H1 (cell line): ENCODE data around the gene RNF128. TPM values are rescaled to one million over a fixed set of nuclear protein-coding genes. Genes with fewer than 3 reads are reported as not detected.

Source experiments
- CTCF ChIA-PET: fragments of 300-600 bp; sonication (Branson Sonifier 250); formaldehyde crosslinking; loops from one replicate; lab custom pipeline; 2021; ENCODE audit not compliant: partially characterized antibody; lab: Charles Lee
- POLR2A ChIA-PET: fragments of 300-600 bp; sonication (Branson Sonifier 250); formaldehyde crosslinking; loops from one replicate; lab custom pipeline; 2021; ENCODE audit warnings: inconsistent platforms; ENCODE audit not compliant: partially characterized antibody; lab: Charles Lee
- DNase-seq, 2 experiments: peaks; one replicate each; pipeline versions ENCODE4 v3.0.0 to v3.0.0-alpha.2; 2010 to 2022; ENCODE audit warnings: low spot score in 2 of 2, low read depth in 1 of 2, mixed read lengths in 1 of 2
- FAIRE-seq: peaks from 2 replicates; lab custom pipeline; 2011; peaks lifted over from hg19 to GRCh38; lab: Jason Lieb, UNC
- H2AFZ ChIP-seq: 2 replicates; pipeline ENCODE4 v1.8.1; 2012; ENCODE audit warnings: low read length, inconsistent platforms
- H2AK5ac ChIP-seq: 2 replicates; pipeline ENCODE4 v1.6.1; 2013; ENCODE audit warnings: low read depth, low read length
- H2BK120ac ChIP-seq: replicated peaks from 2 replicates; pipeline ENCODE3; 2013; ENCODE audit warnings: low read depth, low read length, inconsistent platforms
- H2BK12ac ChIP-seq: 2 replicates; pipeline ENCODE4 v1.6.1; 2013; ENCODE audit warnings: low read depth, low read length
- H2BK15ac ChIP-seq: 2 replicates; pipeline ENCODE4 v1.6.1; 2013; ENCODE audit warnings: low read length
- H2BK20ac ChIP-seq: 2 replicates; pipeline ENCODE4 v1.6.1; 2013; ENCODE audit warnings: low read length
- H2BK5ac ChIP-seq: 2 replicates; pipeline ENCODE4 v1.6.1; 2013; ENCODE audit warnings: low read depth, low read length
- H3K14ac ChIP-seq: 2 replicates; pipeline ENCODE4 v1.6.1; 2013; ENCODE audit warnings: inconsistent platforms; ENCODE audit not compliant: insufficient read length
- H3K18ac ChIP-seq: 2 replicates; pipeline ENCODE4 v1.6.1; 2013; ENCODE audit warnings: low read length; ENCODE audit errors: extremely low read depth
- H3K23ac ChIP-seq: 2 replicates; pipeline ENCODE4 v1.6.1; 2013; ENCODE audit warnings: inconsistent platforms; ENCODE audit not compliant: insufficient read length
- H3K23me2 ChIP-seq: 2 replicates; pipeline ENCODE4 v1.6.1; 2013; ENCODE audit warnings: low read depth, low read length
- H3K27ac ChIP-seq: 2 replicates; pipeline ENCODE4 v1.6.1; 2011; ENCODE audit warnings: low read depth, low read length, inconsistent platforms
- H3K27me3 ChIP-seq, 4 experiments: replicated peaks in 1 of 4; 1 replicate in 1 of 4; 2 replicates in 3 of 4; pipeline versions ENCODE4 v1.6.1 to v1.8.1; 2011 to 2013; ENCODE audit warnings: low read length in 3 of 4, mild to moderate bottlenecking in 3 of 4, inconsistent platforms in 2 of 4, mixed read lengths in 2 of 4, moderate library complexity in 1 of 4; ENCODE audit not compliant: control insufficient read depth in 3 of 4, insufficient read depth in 3 of 4; ENCODE audit errors: extremely low read depth in 1 of 4
- H3K36me3 ChIP-seq, 4 experiments: 2 replicates each; pipeline versions ENCODE4 v1.6.1 to v1.8.1; 2011 to 2013; ENCODE audit warnings: mild to moderate bottlenecking in 4 of 4, low read length in 3 of 4, moderate library complexity in 2 of 4, control low read depth in 1 of 4, inconsistent platforms in 1 of 4; ENCODE audit not compliant: insufficient read depth in 4 of 4, control insufficient read depth in 2 of 4
- H3K4ac ChIP-seq: replicated peaks from 2 replicates; pipeline ENCODE3; 2013; ENCODE audit warnings: low read length, low read depth, mixed read lengths, inconsistent platforms; ENCODE audit not compliant: insufficient read length
- H3K4me1 ChIP-seq, 4 experiments: replicated peaks in 1 of 4; 1 replicate in 1 of 4; 2 replicates in 3 of 4; pipeline versions ENCODE4 v1.6.1 to v1.8.1; 2011 to 2013; ENCODE audit warnings: low read length in 3 of 4, inconsistent platforms in 2 of 4, mixed read lengths in 1 of 4; ENCODE audit not compliant: insufficient read depth in 4 of 4, control insufficient read depth in 3 of 4
- H3K4me2 ChIP-seq, 2 experiments: 2 replicates each; pipeline versions ENCODE4 v1.6.1 to v1.8.1; 2011 to 2013; ENCODE audit warnings: low read depth in 2 of 2, low read length in 2 of 2, control low read depth in 1 of 2, inconsistent platforms in 1 of 2, mild to moderate bottlenecking in 1 of 2; ENCODE audit not compliant: insufficient read depth in 1 of 2
- H3K4me3 ChIP-seq, 4 experiments: fragments of 200-600, 300-600 bp in 1 of 4; sonication (generic), shearing (Covaris generic), sonication (Bioruptor Twin) in 1 of 4; 2 replicates each; pipeline versions ENCODE4 v1.5.1 to v1.8.1; 2011 to 2016; ENCODE audit warnings: low read length in 4 of 4, low read depth in 3 of 4, control low read depth in 2 of 4, inconsistent platforms in 2 of 4, mild to moderate bottlenecking in 2 of 4, mixed read lengths in 1 of 4, moderate library complexity in 1 of 4; ENCODE audit not compliant: insufficient read depth in 2 of 4; ENCODE audit errors: extremely low read depth in 1 of 4
- H3K56ac ChIP-seq: replicated peaks from 2 replicates; pipeline ENCODE3; 2013; ENCODE audit warnings: low read depth, mild to moderate bottlenecking, mixed read lengths, low read length, inconsistent platforms; ENCODE audit not compliant: insufficient read length
- H3K79me1 ChIP-seq: 2 replicates; pipeline ENCODE4 v1.6.1; 2013; ENCODE audit warnings: low read depth, low read length, control low read depth
- H3K79me2 ChIP-seq, 2 experiments: 2 replicates each; pipeline versions ENCODE4 v1.6.1 to v1.8.1; 2012 to 2013; ENCODE audit warnings: low read length in 2 of 2, mild to moderate bottlenecking in 2 of 2, inconsistent platforms in 1 of 2; ENCODE audit not compliant: insufficient read depth in 2 of 2, control insufficient read depth in 1 of 2
- H3K9ac ChIP-seq, 4 experiments: replicated peaks in 1 of 4; 1 replicate in 1 of 4; 2 replicates in 3 of 4; pipeline versions ENCODE4 v1.6.1 to v1.8.1; 2011 to 2013; ENCODE audit warnings: low read depth in 3 of 4, low read length in 3 of 4, control low read depth in 2 of 4, mild to moderate bottlenecking in 2 of 4, moderate library complexity in 2 of 4, inconsistent platforms in 1 of 4; ENCODE audit errors: extremely low read depth in 1 of 4
- H3K9me3 ChIP-seq, 2 experiments: 2 replicates each; pipeline versions ENCODE4 v1.6.1 to v1.8.1; 2012 to 2013; ENCODE audit warnings: mild to moderate bottlenecking in 2 of 2, moderate library complexity in 2 of 2, control low read depth in 1 of 2, inconsistent platforms in 1 of 2, low read depth in 1 of 2, low read length in 1 of 2, mixed read lengths in 1 of 2; ENCODE audit not compliant: insufficient read depth in 2 of 2
- H4K20me1 ChIP-seq, 2 experiments: replicated peaks in 1 of 2; 2 replicates each; pipeline versions ENCODE3 to v1.8.1; 2011 to 2013; ENCODE audit warnings: inconsistent platforms in 2 of 2, low read length in 2 of 2, mild to moderate bottlenecking in 1 of 2; ENCODE audit not compliant: insufficient read depth in 2 of 2, control insufficient read depth in 1 of 2
- H4K5ac ChIP-seq: 2 replicates; pipeline ENCODE4 v1.6.1; 2013; ENCODE audit warnings: low read length, low read depth, mixed read lengths, inconsistent platforms; ENCODE audit not compliant: insufficient read length
- H4K8ac ChIP-seq: 2 replicates; pipeline ENCODE4 v1.8.0; 2013; ENCODE audit warnings: mild to moderate bottlenecking, moderate library complexity, low read length, inconsistent platforms; ENCODE audit not compliant: insufficient read depth; ENCODE audit errors: extremely low read depth
- H4K91ac ChIP-seq: replicated peaks from 2 replicates; pipeline ENCODE3; 2013; ENCODE audit warnings: low read length, mixed read lengths, inconsistent platforms; ENCODE audit not compliant: insufficient read length
- CREB1 ChIP-seq: IDR thresholded peaks from 2 replicates; pipeline ENCODE4 v1.6.1; 2012; ENCODE audit warnings: inconsistent platforms
- CTCF ChIP-seq, 3 experiments: IDR thresholded peaks; 1 replicate in 2 of 3; 2 replicates in 1 of 3; pipeline versions ENCODE4 v1.5.1 to v1.6.1; 2011; ENCODE audit warnings: low read length in 3 of 3, mild to moderate bottlenecking in 3 of 3, inconsistent platforms in 2 of 3, low read depth in 1 of 3, moderate library complexity in 1 of 3; ENCODE audit not compliant: insufficient read depth in 1 of 3; ENCODE audit errors: control extremely low read depth in 1 of 3
- RNF2 ChIP-seq: fragments of 200-900, 300-1000 bp; sonication (generic); IDR thresholded peaks from 2 replicates; pipeline ENCODE4 v1.7.1; 2016; ENCODE audit warnings: borderline replicate concordance, low read depth, mild to moderate bottlenecking, antibody characterized with exemption, low read length; ENCODE audit not compliant: poor library complexity, severe bottlenecking; ENCODE audit errors: missing control alignments
- SP1 ChIP-seq: IDR thresholded peaks from 2 replicates; pipeline ENCODE4 v1.6.1; 2011; ENCODE audit warnings: low read depth, low read length
- TAF1 ChIP-seq: IDR thresholded peaks from 2 replicates; pipeline ENCODE4 v1.6.1; 2011; ENCODE audit warnings: mild to moderate bottlenecking, low read depth, low read length
- TAF7 ChIP-seq: optimal IDR thresholded peaks from 2 replicates; pipeline ENCODE3; 2011; ENCODE audit warnings: low read depth, mild to moderate bottlenecking, inconsistent platforms, low read length, moderate library complexity, borderline replicate concordance
- YY1 ChIP-seq: IDR thresholded peaks from 2 replicates; pipeline ENCODE4 v1.6.1; 2011; ENCODE audit warnings: low read depth, mild to moderate bottlenecking, low read length
- WGBS, 2 experiments: shearing (Covaris generic) in 1 of 2; methylation state at CpG; one replicate each; pipeline versions ENCODE4 v1.1.6 to v1.1.7; 2013 to 2015; ENCODE audit warnings: low lambda C conversion rate in 2 of 2, mixed read lengths in 2 of 2, inconsistent platforms in 1 of 2, low coverage in 1 of 2, missing lambda C conversion rate in 1 of 2; ENCODE audit not compliant: insufficient replicate concordance in 2 of 2, insufficient coverage in 1 of 2, insufficient read length in 1 of 2; ENCODE audit errors: extremely low coverage in 1 of 2, missing lambda C conversion rate in 1 of 2; 5-methylcytosine and 5-hydroxymethylcytosine counted together
- polyA plus RNA-seq, 7 experiments: library from polyadenylated mRNA; depleted of rRNA in 3 of 7; stranded (reverse) in 5 of 7; unstranded in 2 of 7; fragments of >200 nt in 5 of 7; fragments of 200-250 nt in 2 of 7; gene quantifications; 1 replicate in 5 of 7; 2 replicates in 1 of 7; 4 replicates in 1 of 7; pipeline versions ENCODE4 v1.2.1 to v1.2.3, GENCODE V29; 2011 to 2013; ENCODE audit warnings: missing spikeins in 2 of 7, mixed read lengths in 2 of 7
- total RNA-seq: library from RNA; stranded (reverse); fragmentation: NEBNext Ultra II Directional; extraction: Animal tissue kit (Norgen Biotek cat#: 25700); gene quantifications from 2 replicates; pipeline ENCODE4 v1.2.1, GENCODE V29; 2021

Gene RNF128
- total and polyA plus RNA-seq, 2 of the 8 experiments (the other 6 are each of a cell fraction or from before 2014, with no cell fraction given), result 0.74 to 2.0 TPM

- H2BK5ac ChIP-seq, result no peak overlapping the region
- no peak overlapping the region for H3K4me2 ChIP-seq
- H4K5ac ChIP-seq, result no peak overlapping the region
- ChIA-PET POLR2A (no interaction called here), CTCF (interaction anchor here (0.6 to 1.5 kb wide), 5 partner anchors 16 to 274 kb away, joined by 3 to 7 read pairs (median 3); no protein-coding TSS in a partner anchor)
- peaks cover 0 to 6% (median 2%) of the 10 kb centered on the region in 4 experiments; a peak in 4 of 7 replicates for H3K4me1 ChIP-seq
- no peaks in the 10 kb centered on the region for H3K79me1 ChIP-seq
- H3K14ac ChIP-seq, result no peak overlapping the region
- H3K79me2 ChIP-seq, result no peaks in the 10 kb centered on the region
- no peaks in the 10 kb centered on the region for H3K36me3 ChIP-seq
- FAIRE-seq (no peak), DNase-seq (no peak)
- H3K18ac ChIP-seq, result no peak overlapping the region
- H3K27me3 ChIP-seq, result no peaks in the 10 kb centered on the region
- H3K4ac ChIP-seq, result no peak overlapping the region
- H3K56ac ChIP-seq, result no peak overlapping the region
- no peak overlapping the region for H2BK12ac ChIP-seq
- no peaks in the 10 kb centered on the region for H4K20me1 ChIP-seq
- H3K9ac ChIP-seq, result no peak overlapping the region
- no peak overlapping the region for H4K8ac ChIP-seq
- H3K23me2 ChIP-seq, result no peaks in the 10 kb centered on the region
- H2BK15ac ChIP-seq, result no peak overlapping the region
- H2BK120ac ChIP-seq, result no peak overlapping the region
- no peak overlapping the region for H4K91ac ChIP-seq
- H3K23ac ChIP-seq, result no peak overlapping the region
- no peak overlapping the region for H3K27ac ChIP-seq
- no peak overlapping the region for H3K4me3 ChIP-seq
- no peak overlapping the region for H2BK20ac ChIP-seq
- WGBS, 2 experiments, result 92% methylated on average over 3 of the region's 3 CpGs; no CpG with 5 or more reads in 1 of the 2 experiments
- 0 out of 4 replicates have a peak, but pooled peaks cover 0 to 3% of the 10 kb centered on the region in 2 experiments for H3K9me3 ChIP-seq
- no peak overlapping the region for H2AFZ ChIP-seq
- no peak overlapping the region for H2AK5ac ChIP-seq
- TF ChIP-seq RNF2, result no peak
- no peak for TF ChIP-seq TAF7
- TF ChIP-seq CTCF (IDR thresholded peaks at IDR 0.05; ENCODE audit: control extremely low read depth in 1 of 3, insufficient read depth in 1 of 3, low read depth in 1 of 3, low read length in 3 of 3), result no peak
- TF ChIP-seq SP1, result no peak
- no peak for TF ChIP-seq TAF1
- TF ChIP-seq CREB1, result no peak
- TF ChIP-seq YY1, result no peak
Observed at GRCh38 chrX:106751407-106751806, 24.9 kb downstream of the RNF128 start.
